K562 (cell line): ENCODE data around the gene CIB2. TPM values are rescaled to one million over a fixed set of nuclear protein-coding genes. Genes with fewer than 3 reads are reported as not detected.

Experiments used
- ATAC-seq: fragments of 200-7000 bp; cut with Tn5 transposase; 3 replicates; pipeline ENCODE4 v1.9.1; 2020; ENCODE audit warnings: moderate library complexity
- BruUV-seq: library from RNA; stranded (reverse); fragments of 400-500 nt; replicated peaks from 2 replicates; lab custom pipeline; 2021; lab: Mats Ljungman, UMichigan
- CTCF ChIA-PET: fragments of 300-600 bp; formaldehyde crosslinking; extraction: SDS; loops from one replicate; lab custom pipeline; 2021; ENCODE audit warnings: low intra/inter-chr PET ratio; lab: Yijun Ruan, JAX
- POLR2A ChIA-PET: fragments of 300-600, 350-650 bp; sonication (Branson Sonifier 250); formaldehyde crosslinking; extraction: SDS; loops from one replicate; lab custom pipeline; 2021; ENCODE audit warnings: antibody characterized with exemption, inconsistent platforms; lab: Yijun Ruan, JAX
- DNase-seq, 4 experiments: peaks; one replicate each; pipeline versions ENCODE4 v3.0.0 to v3.0.0-alpha.2; 2011 to 2018; ENCODE audit warnings: low spot score in 3 of 4, mixed read lengths in 3 of 4; ENCODE audit errors: extremely low read depth in 1 of 4
- FAIRE-seq: peaks from 2 replicates; lab custom pipeline; 2011; peaks lifted over from hg19 to GRCh38; lab: Jason Lieb, UNC
- H2AFZ ChIP-seq: 2 replicates; pipeline ENCODE4 v1.6.0; 2011; ENCODE audit warnings: low read depth, low read length, control low read depth, inconsistent platforms
- H3K27ac ChIP-seq: fragments of 200-600 bp; 3 replicates; pipeline ENCODE4 v1.8.0; 2011; ENCODE audit warnings: low read depth, mild to moderate bottlenecking, control low read depth, inconsistent platforms, low read length, moderate library complexity, mixed read lengths; ENCODE audit errors: extremely low read depth
- H3K27me3 ChIP-seq, 2 experiments: fragments of 300-600 bp in 1 of 2; 2 replicates in 1 of 2; 3 replicates in 1 of 2; pipeline versions ENCODE4 v1.6.0 to v1.8.0; 2011; ENCODE audit warnings: inconsistent platforms in 2 of 2, low read length in 2 of 2, mild to moderate bottlenecking in 1 of 2, mixed read lengths in 1 of 2, moderate library complexity in 1 of 2; ENCODE audit not compliant: control insufficient read depth in 2 of 2, insufficient read depth in 2 of 2
- H3K36me3 ChIP-seq: fragments of 300-600 bp; 3 replicates; pipeline ENCODE4 v1.8.0; 2011; ENCODE audit warnings: mild to moderate bottlenecking, low read length, inconsistent platforms; ENCODE audit not compliant: control insufficient read depth, insufficient read depth
- H3K4me1 ChIP-seq, 2 experiments: fragments of 200-600 bp in 1 of 2; replicated peaks in 1 of 2; 2 replicates in 1 of 2; 3 replicates in 1 of 2; pipeline versions ENCODE4 v1.5.1 to v1.8.0; 2011; ENCODE audit warnings: inconsistent platforms in 2 of 2, low read length in 2 of 2, mild to moderate bottlenecking in 1 of 2, mixed read lengths in 1 of 2, moderate library complexity in 1 of 2; ENCODE audit not compliant: control insufficient read depth in 2 of 2, insufficient read depth in 2 of 2
- H3K4me2 ChIP-seq: 2 replicates; pipeline ENCODE4 v1.6.1; 2011; ENCODE audit warnings: low read length, control low read depth, inconsistent platforms, mixed read lengths; ENCODE audit not compliant: insufficient read depth
- H3K4me3 ChIP-seq: fragments of 200-600 bp; sonication (generic), shearing (Covaris generic); 2 replicates; pipeline ENCODE4 v1.5.1; 2016; ENCODE audit warnings: control low read depth, inconsistent platforms
- H3K79me2 ChIP-seq: fragments of 200-600 bp; 3 replicates; pipeline ENCODE4 v1.8.0; 2011; ENCODE audit warnings: low read length, inconsistent platforms; ENCODE audit not compliant: control insufficient read depth, insufficient read depth
- H3K9ac ChIP-seq, 2 experiments: 2 replicates each; pipeline versions ENCODE4 v1.6.0 to v1.6.1; 2011; ENCODE audit warnings: low read depth in 2 of 2, low read length in 2 of 2, control low read depth in 1 of 2, inconsistent platforms in 1 of 2, mild to moderate bottlenecking in 1 of 2, mixed read lengths in 1 of 2; ENCODE audit not compliant: insufficient read depth in 1 of 2
- H3K9me1 ChIP-seq: one replicate; pipeline ENCODE4 v1.6.0; 2011; ENCODE audit warnings: inconsistent platforms, mild to moderate bottlenecking, low read length, moderate library complexity; ENCODE audit not compliant: control insufficient read depth, insufficient read depth
- H3K9me3 ChIP-seq: replicated peaks from 2 replicates; pipeline ENCODE4 v1.5.1; 2011; ENCODE audit warnings: low read depth, low read length, inconsistent platforms; ENCODE audit not compliant: control insufficient read depth, insufficient read depth
- H4K20me1 ChIP-seq: replicated peaks from 2 replicates; pipeline ENCODE4 v1.6.1; 2011; ENCODE audit warnings: low read length, inconsistent platforms, mixed read lengths; ENCODE audit not compliant: control insufficient read depth, insufficient read depth
- RCOR1 ChIP-seq, 2 experiments: IDR thresholded peaks; 2 replicates each; pipeline ENCODE4 v1.6.1; 2012; ENCODE audit warnings: low read depth in 2 of 2, low read length in 2 of 2, borderline replicate concordance in 1 of 2, improper control_type of control experiment in 1 of 2
- STAG1 ChIP-seq: sonication (generic); formaldehyde crosslinking; IDR thresholded peaks from 2 replicates; pipeline ENCODE4 v1.5.0; 2020; ENCODE audit warnings: missing genetic modification reagents, borderline replicate concordance
- WGBS: fragments of 100-300 bp; shearing (Covaris generic); methylation state at CpG from one replicate; pipeline ENCODE4 v1.1.6; 2016; ENCODE audit warnings: low coverage, mixed read lengths; ENCODE audit not compliant: insufficient coverage; ENCODE audit errors: missing lambda C conversion rate; 5-methylcytosine and 5-hydroxymethylcytosine counted together
- in situ Hi-C: fragments of 300-500 bp; cut with MboI; formaldehyde crosslinking; loops from 4 replicates; pipeline ENCODE4 v1.15.0; 2018; ENCODE audit warnings: inconsistent platforms, mixed read lengths
- intact Hi-C: fragments of 100-400 bp; cut with micrococcal nuclease; formaldehyde crosslinking; loops from 2 replicates; pipeline ENCODE4 v1.14.2; 2022
- polyA plus RNA-seq, 8 experiments: library from polyadenylated mRNA; depleted of rRNA in 4 of 8; stranded (reverse) in 5 of 8; unstranded in 3 of 8; fragments of >200 nt; fragmentation: Nextera tagmentation in 2 of 8; fragmentation: Illumina TruSeq in 1 of 8; extraction: Ambion mirVana in 2 of 8; extraction: Trizol in 1 of 8; gene quantifications; 2 replicates each; pipeline versions ENCODE4 v1.2.1 to v1.2.3, GENCODE V29; 2011 to 2014; ENCODE audit warnings: inconsistent platforms in 1 of 8, missing spikeins in 1 of 8
- total RNA-seq, 7 experiments: library from RNA; depleted of rRNA in 6 of 7; stranded (reverse); fragments of >200 nt in 6 of 7; fragmentation: Illumina TruSeq in 2 of 7; extraction: Trizol in 2 of 7; gene quantifications; 2 replicates each; pipeline versions ENCODE4 v1.2.1 to v1.2.3, GENCODE V29; 2011 to 2021; ENCODE audit warnings: low replicate concordance in 1 of 7
- TF ChIP-seq, protein P1 (sequence below), 2 experiments: IDR thresholded peaks in 1 of 2; conservative IDR thresholded peaks in 1 of 2; 2 replicates each; pipeline ENCODE4 v1.6.1; 2016; ENCODE audit warnings: low read depth in 2 of 2, mild to moderate bottlenecking in 1 of 2, missing compliant biosample characterization in 1 of 2, missing genetic modification characterization in 1 of 2, moderate library complexity in 1 of 2
- TF ChIP-seq, protein P2 (sequence below): sonication (generic); formaldehyde crosslinking; IDR thresholded peaks from 2 replicates; pipeline ENCODE4 v1.8.0; 2023; ENCODE audit warnings: missing genetic modification reagents, mild to moderate bottlenecking, borderline replicate concordance
- TF ChIP-seq, protein P3 (sequence below): sonication (generic); formaldehyde crosslinking; IDR thresholded peaks from 2 replicates; pipeline ENCODE4 v1.8.1; 2023; ENCODE audit warnings: missing genetic modification reagents, mild to moderate bottlenecking, borderline replicate concordance

CIB2 gene
- total and polyA plus RNA-seq, 9 of the 15 experiments (the other 6 are each of a cell fraction or from before 2014, with no cell fraction given): 1.5 to 37.4 (median 19.4) TPM

DNA sequence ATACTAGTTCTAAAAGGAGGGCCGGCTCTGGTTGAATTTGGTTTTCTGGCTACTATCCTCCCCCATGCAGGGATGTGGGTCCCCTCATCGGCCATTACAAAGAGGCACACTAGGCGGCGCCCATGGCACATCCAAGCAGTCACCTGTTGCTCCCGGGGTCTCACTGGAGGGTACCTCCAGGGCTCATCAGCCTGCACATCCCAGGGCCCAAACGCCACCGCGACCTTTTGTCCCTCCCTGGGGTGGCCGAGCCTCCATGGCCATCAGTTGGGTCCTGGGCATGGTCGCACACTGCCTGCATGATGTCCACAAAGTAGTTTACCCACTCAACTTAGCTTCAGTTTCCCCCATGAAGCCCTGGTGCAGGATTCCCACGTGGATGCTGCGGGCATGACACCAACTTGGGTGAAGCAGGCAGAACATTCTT is 46.2 kb upstream of the CIB2 start:
- intact Hi-C loops: loop anchor here (1.0 kb wide), 1 partner anchor 64 kb away; no protein-coding TSS in a partner anchor
- BruUV-seq: no TSS peak
- Histone ChIP-seq H3K4me3 (no peak overlapping the region), H3K9me1 (no peaks in the 10 kb centered on the region), H4K20me1 (0 out of 2 replicates have a peak, but pooled peaks cover 4% of the 10 kb centered on the region), H3K4me2 (no peak overlapping the region; the same call in 1 of the 2 replicates), H2AFZ (peak overlapping the region; percentile 2; the same call in 1 of the 2 replicates), H3K79me2 (no peaks in the 10 kb centered on the region), H3K4me1 (peaks cover 3 to 30% of the 10 kb centered on the region in 2 experiments; a peak in 3 of 5 replicates), H3K27me3 (peaks cover 4 to 11% of the 10 kb centered on the region in 2 experiments; a peak in 3 of 5 replicates), H3K27ac (no peak overlapping the region), H3K36me3 (no peaks in the 10 kb centered on the region), H3K9me3 (no peaks in the 10 kb centered on the region), H3K9ac (no peak overlapping the region)
- ChIA-PET CTCF (interaction anchor here (1.7 to 2.2 kb wide), 2 partner anchors 18 to 63 kb away, joined by 5 to 17 read pairs; no protein-coding TSS in a partner anchor), POLR2A (no interaction called here)
- in situ Hi-C loops: no loop called here
- DNase-seq (peak; percentile 61 to 72 (median 67)), ATAC-seq (peak; percentile 84), FAIRE-seq (peak; percentile 32)
- under 1% methylated on average over 11 of the region's 12 CpGs for WGBS
- TF ChIP-seq, protein P1, sequence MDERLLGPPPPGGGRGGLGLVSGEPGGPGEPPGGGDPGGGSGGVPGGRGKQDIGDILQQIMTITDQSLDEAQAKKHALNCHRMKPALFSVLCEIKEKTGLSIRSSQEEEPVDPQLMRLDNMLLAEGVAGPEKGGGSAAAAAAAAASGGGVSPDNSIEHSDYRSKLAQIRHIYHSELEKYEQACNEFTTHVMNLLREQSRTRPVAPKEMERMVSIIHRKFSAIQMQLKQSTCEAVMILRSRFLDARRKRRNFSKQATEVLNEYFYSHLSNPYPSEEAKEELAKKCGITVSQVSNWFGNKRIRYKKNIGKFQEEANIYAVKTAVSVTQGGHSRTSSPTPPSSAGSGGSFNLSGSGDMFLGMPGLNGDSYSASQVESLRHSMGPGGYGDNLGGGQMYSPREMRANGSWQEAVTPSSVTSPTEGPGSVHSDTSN (CRISPR knock-in tag; IDR thresholded peaks at IDR 0.05; ENCODE audit: low read depth): no peak
- TF ChIP-seq, protein P1 (tag; conservative IDR thresholded peaks at IDR 0.05; ENCODE audit: low read depth): no peak
- TF ChIP-seq, protein P2, sequence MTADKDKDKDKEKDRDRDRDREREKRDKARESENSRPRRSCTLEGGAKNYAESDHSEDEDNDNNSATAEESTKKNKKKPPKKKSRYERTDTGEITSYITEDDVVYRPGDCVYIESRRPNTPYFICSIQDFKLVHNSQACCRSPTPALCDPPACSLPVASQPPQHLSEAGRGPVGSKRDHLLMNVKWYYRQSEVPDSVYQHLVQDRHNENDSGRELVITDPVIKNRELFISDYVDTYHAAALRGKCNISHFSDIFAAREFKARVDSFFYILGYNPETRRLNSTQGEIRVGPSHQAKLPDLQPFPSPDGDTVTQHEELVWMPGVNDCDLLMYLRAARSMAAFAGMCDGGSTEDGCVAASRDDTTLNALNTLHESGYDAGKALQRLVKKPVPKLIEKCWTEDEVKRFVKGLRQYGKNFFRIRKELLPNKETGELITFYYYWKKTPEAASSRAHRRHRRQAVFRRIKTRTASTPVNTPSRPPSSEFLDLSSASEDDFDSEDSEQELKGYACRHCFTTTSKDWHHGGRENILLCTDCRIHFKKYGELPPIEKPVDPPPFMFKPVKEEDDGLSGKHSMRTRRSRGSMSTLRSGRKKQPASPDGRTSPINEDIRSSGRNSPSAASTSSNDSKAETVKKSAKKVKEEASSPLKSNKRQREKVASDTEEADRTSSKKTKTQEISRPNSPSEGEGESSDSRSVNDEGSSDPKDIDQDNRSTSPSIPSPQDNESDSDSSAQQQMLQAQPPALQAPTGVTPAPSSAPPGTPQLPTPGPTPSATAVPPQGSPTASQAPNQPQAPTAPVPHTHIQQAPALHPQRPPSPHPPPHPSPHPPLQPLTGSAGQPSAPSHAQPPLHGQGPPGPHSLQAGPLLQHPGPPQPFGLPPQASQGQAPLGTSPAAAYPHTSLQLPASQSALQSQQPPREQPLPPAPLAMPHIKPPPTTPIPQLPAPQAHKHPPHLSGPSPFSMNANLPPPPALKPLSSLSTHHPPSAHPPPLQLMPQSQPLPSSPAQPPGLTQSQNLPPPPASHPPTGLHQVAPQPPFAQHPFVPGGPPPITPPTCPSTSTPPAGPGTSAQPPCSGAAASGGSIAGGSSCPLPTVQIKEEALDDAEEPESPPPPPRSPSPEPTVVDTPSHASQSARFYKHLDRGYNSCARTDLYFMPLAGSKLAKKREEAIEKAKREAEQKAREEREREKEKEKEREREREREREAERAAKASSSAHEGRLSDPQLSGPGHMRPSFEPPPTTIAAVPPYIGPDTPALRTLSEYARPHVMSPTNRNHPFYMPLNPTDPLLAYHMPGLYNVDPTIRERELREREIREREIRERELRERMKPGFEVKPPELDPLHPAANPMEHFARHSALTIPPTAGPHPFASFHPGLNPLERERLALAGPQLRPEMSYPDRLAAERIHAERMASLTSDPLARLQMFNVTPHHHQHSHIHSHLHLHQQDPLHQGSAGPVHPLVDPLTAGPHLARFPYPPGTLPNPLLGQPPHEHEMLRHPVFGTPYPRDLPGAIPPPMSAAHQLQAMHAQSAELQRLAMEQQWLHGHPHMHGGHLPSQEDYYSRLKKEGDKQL (CRISPR knock-in tag): no peak
- TF ChIP-seq, protein P3, sequence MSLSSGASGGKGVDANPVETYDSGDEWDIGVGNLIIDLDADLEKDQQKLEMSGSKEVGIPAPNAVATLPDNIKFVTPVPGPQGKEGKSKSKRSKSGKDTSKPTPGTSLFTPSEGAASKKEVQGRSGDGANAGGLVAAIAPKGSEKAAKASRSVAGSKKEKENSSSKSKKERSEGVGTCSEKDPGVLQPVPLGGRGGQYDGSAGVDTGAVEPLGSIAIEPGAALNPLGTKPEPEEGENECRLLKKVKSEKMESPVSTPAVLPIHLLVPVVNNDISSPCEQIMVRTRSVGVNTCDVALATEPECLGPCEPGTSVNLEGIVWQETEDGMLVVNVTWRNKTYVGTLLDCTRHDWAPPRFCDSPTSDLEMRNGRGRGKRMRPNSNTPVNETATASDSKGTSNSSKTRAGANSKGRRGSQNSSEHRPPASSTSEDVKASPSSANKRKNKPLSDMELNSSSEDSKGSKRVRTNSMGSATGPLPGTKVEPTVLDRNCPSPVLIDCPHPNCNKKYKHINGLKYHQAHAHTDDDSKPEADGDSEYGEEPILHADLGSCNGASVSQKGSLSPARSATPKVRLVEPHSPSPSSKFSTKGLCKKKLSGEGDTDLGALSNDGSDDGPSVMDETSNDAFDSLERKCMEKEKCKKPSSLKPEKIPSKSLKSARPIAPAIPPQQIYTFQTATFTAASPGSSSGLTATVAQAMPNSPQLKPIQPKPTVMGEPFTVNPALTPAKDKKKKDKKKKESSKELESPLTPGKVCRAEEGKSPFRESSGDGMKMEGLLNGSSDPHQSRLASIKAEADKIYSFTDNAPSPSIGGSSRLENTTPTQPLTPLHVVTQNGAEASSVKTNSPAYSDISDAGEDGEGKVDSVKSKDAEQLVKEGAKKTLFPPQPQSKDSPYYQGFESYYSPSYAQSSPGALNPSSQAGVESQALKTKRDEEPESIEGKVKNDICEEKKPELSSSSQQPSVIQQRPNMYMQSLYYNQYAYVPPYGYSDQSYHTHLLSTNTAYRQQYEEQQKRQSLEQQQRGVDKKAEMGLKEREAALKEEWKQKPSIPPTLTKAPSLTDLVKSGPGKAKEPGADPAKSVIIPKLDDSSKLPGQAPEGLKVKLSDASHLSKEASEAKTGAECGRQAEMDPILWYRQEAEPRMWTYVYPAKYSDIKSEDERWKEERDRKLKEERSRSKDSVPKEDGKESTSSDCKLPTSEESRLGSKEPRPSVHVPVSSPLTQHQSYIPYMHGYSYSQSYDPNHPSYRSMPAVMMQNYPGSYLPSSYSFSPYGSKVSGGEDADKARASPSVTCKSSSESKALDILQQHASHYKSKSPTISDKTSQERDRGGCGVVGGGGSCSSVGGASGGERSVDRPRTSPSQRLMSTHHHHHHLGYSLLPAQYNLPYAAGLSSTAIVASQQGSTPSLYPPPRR: 0 out of 2 replicates have a peak, but pooled peaks have one; percentile 36
- TF ChIP-seq STAG1 (CRISPR knock-in tag): peak; percentile 31; the same call in 1 of the 2 replicates
- peak in 1 of 2 experiments; percentile 16; a peak in 1 of 4 replicates for TF ChIP-seq RCOR1 (IDR thresholded peaks at IDR 0.05; ENCODE audit: borderline replicate concordance in 1 of 2, low read depth in 2 of 2, low read length in 2 of 2)
